ENCODE results near the gene PMVK.
A peak's percentile ranks its signal among the peaks of the same experiment; 100 is the strongest.

Gene PMVK

DNA sequence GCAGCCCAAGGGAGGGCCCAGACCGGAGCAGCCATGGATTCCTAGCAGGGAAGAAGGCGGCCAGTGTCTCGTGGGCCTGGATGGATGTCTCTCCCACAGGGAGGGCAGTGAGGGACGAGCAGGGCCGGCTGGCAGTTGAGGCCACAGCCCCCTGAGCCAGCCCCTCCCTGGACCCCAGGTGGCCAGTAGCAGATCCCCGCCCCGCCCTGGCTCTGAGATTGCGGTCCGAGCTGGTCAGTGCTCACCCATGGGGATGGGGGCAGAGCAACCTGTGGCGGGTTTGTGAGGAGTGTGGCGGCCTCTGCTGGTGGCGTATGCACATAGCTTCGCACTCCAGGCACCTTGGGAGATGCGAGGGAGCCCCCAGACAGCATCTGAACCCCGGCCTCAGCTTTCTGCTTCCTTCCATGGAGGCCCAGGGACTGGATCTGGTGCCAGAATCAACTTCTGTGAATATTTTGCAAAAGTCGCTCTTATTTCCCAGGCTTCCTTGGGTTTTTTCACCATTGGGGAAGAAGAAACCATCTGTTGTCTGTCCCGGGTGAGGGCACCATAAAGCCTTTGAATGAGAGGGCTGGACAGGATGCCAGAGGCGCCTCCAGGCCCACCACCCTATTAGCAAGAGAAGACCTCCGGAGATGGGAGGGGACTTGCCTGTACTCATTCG, 58.0 kb downstream of the PMVK start:
- DNase-seq (ENCODE audit: low spot score): peak; percentile 90

- DNase-seq (ENCODE audit: low spot score): no peak
Observed at GRCh38 chr1:154877370-154877974, 59.0 kb downstream of the PMVK start.

- no peak for DNase-seq (ENCODE audit: low spot score)
Observed at GRCh38 chr1:154876842-154877369, 59.6 kb downstream of the PMVK start.
